CD4-positive, alpha-beta T cell (primary cell): ENCODE results near the gene CAMSAP2. TPM values are rescaled to one million over a fixed set of nuclear protein-coding genes. Genes with fewer than 3 reads are reported as not detected.

Experiments used
- ATAC-seq: fragments of 200-7000 bp; cut with Tn5 transposase; one replicate; pipeline ENCODE4 v1.10.0; 2022; ENCODE audit warnings: mild to moderate bottlenecking; ENCODE audit not compliant: poor library complexity
- CTCF ChIA-PET: fragments of 350-600 bp; sonication (Branson Sonifier 250); formaldehyde crosslinking; loops from one replicate; lab custom pipeline; 2021; ENCODE audit warnings: antibody characterized with exemption, inconsistent platforms; lab: Charles Lee
- POLR2A ChIA-PET: fragments of 350-600 bp; sonication (Branson Sonifier 250); formaldehyde crosslinking; loops from one replicate; lab custom pipeline; 2021; ENCODE audit warnings: antibody characterized with exemption, inconsistent platforms; lab: Charles Lee
- DNase-seq, 14 experiments: peaks; one replicate each; pipeline ENCODE4 v3.0.0-alpha.2; 2013 to 2020; ENCODE audit warnings: mixed read lengths in 2 of 14
- H3K27ac ChIP-seq, 2 donors: one replicate each; pipeline versions ENCODE4 v1.5.1 to v1.7.0; 2013; ENCODE audit warnings: low read length in 2 of 2, low read depth in 1 of 2, mild to moderate bottlenecking in 1 of 2
- H3K27me3 ChIP-seq, 2 experiments: 1 replicate in 1 of 2; 2 replicates in 1 of 2; pipeline versions ENCODE4 v1.6.1 to v1.7.0; 2013; ENCODE audit warnings: low read length in 2 of 2, control low read depth in 1 of 2, mild to moderate bottlenecking in 1 of 2, moderate library complexity in 1 of 2; ENCODE audit not compliant: insufficient read depth in 2 of 2, control insufficient read depth in 1 of 2
- H3K36me3 ChIP-seq: one replicate; pipeline ENCODE4 v1.6.1; 2013; ENCODE audit warnings: low read length, control low read depth; ENCODE audit not compliant: insufficient read depth
- H3K4me1 ChIP-seq: one replicate; pipeline ENCODE4 v1.6.1; 2013; ENCODE audit warnings: low read length, control low read depth; ENCODE audit not compliant: insufficient read depth
- H3K4me3 ChIP-seq: one replicate; pipeline ENCODE4 v1.5.1; 2013; ENCODE audit warnings: mild to moderate bottlenecking, low read length, moderate library complexity
- H3K9me3 ChIP-seq, 2 experiments: 1 replicate in 1 of 2; 2 replicates in 1 of 2; pipeline versions ENCODE4 v1.6.1 to v1.7.0; 2013; ENCODE audit warnings: low read length in 2 of 2, mild to moderate bottlenecking in 2 of 2, control low read depth in 1 of 2, moderate library complexity in 1 of 2; ENCODE audit not compliant: control insufficient read depth in 1 of 2, insufficient read depth in 1 of 2
- H3K27ac Mint-ChIP-seq: one replicate; pipeline ENCODE4 v1.8.0; 2020; ENCODE audit warnings: mixed read lengths
- H3K27me3 Mint-ChIP-seq: one replicate; pipeline ENCODE4 v1.8.0; 2021; ENCODE audit warnings: mixed read lengths
- H3K36me3 Mint-ChIP-seq: one replicate; pipeline ENCODE4 v1.8.0; 2021; ENCODE audit warnings: low read depth, mixed read lengths
- H3K4me1 Mint-ChIP-seq: one replicate; pipeline ENCODE4 v1.8.0; 2021; ENCODE audit warnings: low read depth, mixed read lengths
- H3K4me3 Mint-ChIP-seq: one replicate; pipeline ENCODE4 v1.8.0; 2020; ENCODE audit warnings: mild to moderate bottlenecking, mixed read lengths
- H3K9me3 Mint-ChIP-seq: one replicate; pipeline ENCODE4 v1.8.0; 2020; ENCODE audit warnings: mixed read lengths
- intact Hi-C, 2 experiments: fragments of 100-400 bp; cut with DNase I in 1 of 2; cut with micrococcal nuclease in 1 of 2; formaldehyde crosslinking; loops; one replicate each; pipeline versions ENCODE4 v1.15.1 to v1.9.0; 2023 to 2025; cut with DNase I, micrococcal nuclease
- total RNA-seq, 174 experiments: library from RNA in 2 of 174; stranded (reverse) in 2 of 174; gene quantifications; one replicate each; pipeline ENCODE4 v1.2.3 and lab custom pipeline; 2021 to 2026
- TF ChIP-seq, protein P1 (sequence below): fragments of 200-600 bp; IDR thresholded peaks from one replicate; pipeline ENCODE4 v1.8.0; 2022; ENCODE audit warnings: antibody characterized with exemption, mild to moderate bottlenecking

Gene CAMSAP2
- total RNA-seq, 2 experiments from 2014 or later: 4.4 to 5.7 TPM

DNA sequence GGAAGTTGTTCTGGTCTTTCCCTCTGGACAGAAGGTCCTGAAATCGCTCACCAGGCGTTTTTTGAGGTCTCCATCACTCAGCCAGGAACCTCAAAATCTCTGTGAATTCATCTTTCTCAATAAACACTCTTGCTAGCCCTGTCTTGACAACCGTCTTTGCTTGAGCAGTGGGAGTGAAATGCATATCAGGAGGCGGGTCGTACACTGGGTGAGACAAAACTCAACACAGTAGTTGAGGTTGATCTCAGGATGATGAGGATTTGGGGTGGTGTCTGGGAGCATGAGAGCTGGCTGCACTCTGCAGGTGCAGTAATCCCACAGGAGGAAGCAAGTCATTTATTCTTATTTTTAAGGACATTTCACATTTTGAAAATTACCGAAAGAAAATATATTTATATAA is 136.0 kb downstream of the CAMSAP2 start:
- H3K4me3 Mint-ChIP-seq: peak overlapping the region; percentile 85
- no peaks in the 10 kb centered on the region for H3K36me3 Mint-ChIP-seq
- Histone ChIP-seq H3K9me3 (peaks cover 0 to 5% of the 10 kb centered on the region in 2 experiments), H3K4me3 (peak overlapping the region; percentile 46), H3K36me3 (no peaks in the 10 kb centered on the region), H3K27me3 (peaks cover 3 to 4% of the 10 kb centered on the region in 2 experiments), H3K27ac (no peak overlapping the region), H3K4me1 (peaks cover 73% of the 10 kb centered on the region)
- H3K27ac Mint-ChIP-seq: peak overlapping the region; percentile 77
- H3K9me3 Mint-ChIP-seq: no peaks in the 10 kb centered on the region
- intact Hi-C loops: no loop called here
- ATAC-seq: no peak
- peaks cover 41% of the 10 kb centered on the region for H3K27me3 Mint-ChIP-seq
- ChIA-PET CTCF (no interaction called here), POLR2A (interaction anchor here (0.9 to 1.1 kb wide), 2 partner anchors 12 to 31 kb away, joined by 3 to 4 read pairs; no protein-coding TSS in a partner anchor)
- H3K4me1 Mint-ChIP-seq: peaks cover 68% of the 10 kb centered on the region
- TF ChIP-seq, protein P1, sequence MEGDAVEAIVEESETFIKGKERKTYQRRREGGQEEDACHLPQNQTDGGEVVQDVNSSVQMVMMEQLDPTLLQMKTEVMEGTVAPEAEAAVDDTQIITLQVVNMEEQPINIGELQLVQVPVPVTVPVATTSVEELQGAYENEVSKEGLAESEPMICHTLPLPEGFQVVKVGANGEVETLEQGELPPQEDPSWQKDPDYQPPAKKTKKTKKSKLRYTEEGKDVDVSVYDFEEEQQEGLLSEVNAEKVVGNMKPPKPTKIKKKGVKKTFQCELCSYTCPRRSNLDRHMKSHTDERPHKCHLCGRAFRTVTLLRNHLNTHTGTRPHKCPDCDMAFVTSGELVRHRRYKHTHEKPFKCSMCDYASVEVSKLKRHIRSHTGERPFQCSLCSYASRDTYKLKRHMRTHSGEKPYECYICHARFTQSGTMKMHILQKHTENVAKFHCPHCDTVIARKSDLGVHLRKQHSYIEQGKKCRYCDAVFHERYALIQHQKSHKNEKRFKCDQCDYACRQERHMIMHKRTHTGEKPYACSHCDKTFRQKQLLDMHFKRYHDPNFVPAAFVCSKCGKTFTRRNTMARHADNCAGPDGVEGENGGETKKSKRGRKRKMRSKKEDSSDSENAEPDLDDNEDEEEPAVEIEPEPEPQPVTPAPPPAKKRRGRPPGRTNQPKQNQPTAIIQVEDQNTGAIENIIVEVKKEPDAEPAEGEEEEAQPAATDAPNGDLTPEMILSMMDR: no peak
- DNase-seq: no peak

GRCh38 chr1:200875416-200875815 is 136.7 kb downstream of the CAMSAP2 start:
- peaks cover 0 to 5% of the 10 kb centered on the region in 2 experiments for H3K9me3 ChIP-seq
- TF ChIP-seq, protein P1: no peak
- POLR2A ChIA-PET: interaction anchor here (0.6 to 3.2 kb wide), 5 partner anchors 9 to 206 kb away, joined by 3 to 18 read pairs (median 4); partner anchors contain the start of gene DDX59
- intact Hi-C loops: no loop called here
- no peak overlapping the region for H3K4me3 ChIP-seq
- Mint-ChIP-seq H3K9me3 (no peaks in the 10 kb centered on the region), H3K27ac (peak overlapping the region; percentile 77), H3K36me3 (no peaks in the 10 kb centered on the region), H3K4me3 (peak overlapping the region; percentile 26), H3K4me1 (peaks cover 61% of the 10 kb centered on the region), H3K27me3 (peaks cover 41% of the 10 kb centered on the region)
- peaks cover 3 to 4% of the 10 kb centered on the region in 2 experiments for H3K27me3 ChIP-seq
- H3K27ac ChIP-seq: no peak overlapping the region
- ATAC-seq: no peak
- H3K4me1 ChIP-seq: peaks cover 71% of the 10 kb centered on the region
- CTCF ChIA-PET: no interaction called here
- DNase-seq: no peak
- H3K36me3 ChIP-seq: no peaks in the 10 kb centered on the region

- Mint-ChIP-seq H3K36me3 (no peaks in the 10 kb centered on the region), H3K4me3 (peak overlapping the region; percentile 0), H3K4me1 (peaks cover 45% of the 10 kb centered on the region), H3K9me3 (no peaks in the 10 kb centered on the region), H3K27me3 (peaks cover 26% of the 10 kb centered on the region), H3K27ac (peak overlapping the region; percentile 5)
- DNase-seq: no peak
- Histone ChIP-seq H3K36me3 (no peaks in the 10 kb centered on the region), H3K4me1 (peaks cover 64% of the 10 kb centered on the region), H3K9me3 (peaks cover 0 to 5% of the 10 kb centered on the region in 2 experiments), H3K27ac (no peak overlapping the region), H3K27me3 (peaks cover 3 to 4% of the 10 kb centered on the region in 2 experiments), H3K4me3 (no peak overlapping the region)
- ChIA-PET CTCF (no interaction called here), POLR2A (interaction anchor here (0.6 to 3.2 kb wide), 6 partner anchors 11 to 1465 kb away, joined by 3 to 18 read pairs (median 4); partner anchors contain the start of gene UBE2T)
- intact Hi-C loops: no loop called here
- ATAC-seq: no peak
- TF ChIP-seq, protein P1: no peak
These were observed 138.3 kb downstream of the CAMSAP2 start for GRCh38 chr1:200877010-200877409.
